Activated B cell treated with CpG ODN at 0.5 μM for 24 hours (primary cell): ENCODE data around the gene TRAF4. TPM values are rescaled to one million over a fixed set of nuclear protein-coding genes. Genes with fewer than 3 reads are reported as not detected.

Experiments
- ATAC-seq: fragments of 200-7000 bp; cut with Tn5 transposase; one replicate; pipeline ENCODE4 v1.10.0; 2021; ENCODE audit warnings: low read depth, mild to moderate bottlenecking, moderate library complexity
- CTCF ChIA-PET: fragments of 350-600 bp; sonication (Branson Sonifier 250); formaldehyde crosslinking; loops from one replicate; lab custom pipeline; 2021; ENCODE audit warnings: antibody characterized with exemption; lab: Charles Lee
- POLR2A ChIA-PET: fragments of 350-600 bp; sonication (Branson Sonifier 250); formaldehyde crosslinking; loops from one replicate; lab custom pipeline; 2021; ENCODE audit warnings: antibody characterized with exemption; lab: Charles Lee
- DNase-seq: peaks from one replicate; pipeline ENCODE4 v3.0.0; 2022
- H3K27ac Mint-ChIP-seq: one replicate; pipeline ENCODE4 v1.8.0; 2020; ENCODE audit warnings: mixed read lengths
- H3K27me3 Mint-ChIP-seq: one replicate; pipeline ENCODE4 v1.8.0; 2021; ENCODE audit warnings: mixed read lengths
- H3K36me3 Mint-ChIP-seq: one replicate; pipeline ENCODE4 v1.8.0; 2021; ENCODE audit warnings: low read depth, mixed read lengths
- H3K4me1 Mint-ChIP-seq: one replicate; pipeline ENCODE4 v1.8.0; 2021; ENCODE audit warnings: mixed read lengths
- H3K4me3 Mint-ChIP-seq: one replicate; pipeline ENCODE4 v1.8.0; 2020; ENCODE audit warnings: mild to moderate bottlenecking, mixed read lengths
- H3K9me3 Mint-ChIP-seq: one replicate; pipeline ENCODE4 v1.8.0; 2020; ENCODE audit warnings: mixed read lengths
- intact Hi-C: fragments of 100-400 bp; cut with micrococcal nuclease; formaldehyde crosslinking; loops from one replicate; pipeline ENCODE4 v1.15.1; 2024
- total RNA-seq: library from RNA; stranded (reverse); gene quantifications from 2 replicates; pipeline ENCODE4 v1.2.3, GENCODE V29; 2022
- TF ChIP-seq, protein P1 (sequence below): fragments of 200-600 bp; IDR thresholded peaks from one replicate; pipeline ENCODE4 v1.8.0; 2022; ENCODE audit warnings: antibody characterized with exemption, mild to moderate bottlenecking

The TRAF4 gene, protein sequence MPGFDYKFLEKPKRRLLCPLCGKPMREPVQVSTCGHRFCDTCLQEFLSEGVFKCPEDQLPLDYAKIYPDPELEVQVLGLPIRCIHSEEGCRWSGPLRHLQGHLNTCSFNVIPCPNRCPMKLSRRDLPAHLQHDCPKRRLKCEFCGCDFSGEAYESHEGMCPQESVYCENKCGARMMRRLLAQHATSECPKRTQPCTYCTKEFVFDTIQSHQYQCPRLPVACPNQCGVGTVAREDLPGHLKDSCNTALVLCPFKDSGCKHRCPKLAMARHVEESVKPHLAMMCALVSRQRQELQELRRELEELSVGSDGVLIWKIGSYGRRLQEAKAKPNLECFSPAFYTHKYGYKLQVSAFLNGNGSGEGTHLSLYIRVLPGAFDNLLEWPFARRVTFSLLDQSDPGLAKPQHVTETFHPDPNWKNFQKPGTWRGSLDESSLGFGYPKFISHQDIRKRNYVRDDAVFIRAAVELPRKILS
- 754 and 903 TPM in 2 replicates for total RNA-seq

DNA sequence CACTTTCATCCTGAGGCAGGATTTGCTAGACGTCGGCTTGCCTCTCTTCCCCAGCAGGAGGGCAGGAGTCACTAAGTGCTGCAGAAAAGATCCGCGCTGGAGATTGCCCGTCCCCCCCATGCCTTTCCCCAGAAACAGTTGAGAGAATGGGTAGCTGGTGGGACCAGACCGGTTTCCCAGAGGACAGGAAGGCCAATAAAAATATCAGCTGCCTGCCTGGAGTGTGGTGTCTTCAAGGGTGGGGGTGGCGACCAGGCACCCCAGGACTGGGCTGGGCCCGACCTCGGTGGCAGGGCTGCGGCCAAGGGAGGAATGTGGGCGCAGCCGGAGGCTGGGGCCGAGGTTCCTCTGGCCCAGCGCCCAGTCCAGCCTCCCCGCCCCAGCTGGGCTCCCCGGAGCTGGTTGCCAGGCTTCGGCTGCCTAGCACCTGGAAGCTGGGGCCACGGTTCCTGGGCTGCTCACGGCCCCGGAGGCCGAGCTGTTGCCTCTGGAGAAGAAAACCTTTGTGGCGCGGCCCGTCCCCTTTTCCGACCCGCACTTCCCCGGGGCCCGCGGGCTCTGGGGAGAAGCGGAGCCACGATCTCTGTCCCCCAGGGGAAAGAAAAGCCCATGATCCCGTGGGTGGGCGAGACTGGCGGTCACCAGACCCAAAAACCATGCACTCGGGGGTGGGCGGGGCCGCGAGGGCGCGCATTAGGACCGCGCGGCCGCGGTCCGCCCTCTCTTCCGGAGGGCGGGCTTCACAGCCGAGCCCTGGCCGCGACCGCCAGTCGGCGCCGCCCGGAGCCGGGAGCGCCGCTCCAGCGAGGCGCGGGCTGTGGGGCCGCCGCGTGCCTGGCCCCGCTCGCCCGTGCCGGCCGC lies at the start of gene TRAF4:
TSS of gene TRAF4 (plus strand) at position 769 of the 861 bp plus-strand sequence. CDS start 102 bp downstream, outside the sequence.
- Mint-ChIP-seq H3K36me3 (peaks cover 64% of the 10 kb centered on the region), H3K4me1 (peaks cover 70% of the 10 kb centered on the region), H3K4me3 (peak within 1 kb of the TSS; percentile 93), H3K27me3 (no peaks in the 10 kb centered on the region), H3K27ac (peak within 1 kb of the TSS; percentile 99), H3K9me3 (no peaks in the 10 kb centered on the region)
- ATAC-seq: peak; percentile 66
- ChIA-PET CTCF (interaction anchor here (0.9 to 17.6 kb wide), 3 partner anchors 13 to 24 kb away, joined by 3 to 545 read pairs (median 7); partner anchors contain the start of genes NEK8, RPL23A and TLCD1), POLR2A (interaction anchor here (0.7 to 23.0 kb wide), 13 partner anchors 8 to 397 kb away, joined by 3 to 2384 read pairs (median 4); partner anchors contain the start of genes BLTP2, FAM222B, NEK8 and PHF12)
- intact Hi-C loops: loop anchor here (1.0 kb wide), 1 partner anchor 15 kb away; the partner anchor contains the start of gene NEK8
- peak; percentile 87 for DNase-seq
- TF ChIP-seq, protein P1, sequence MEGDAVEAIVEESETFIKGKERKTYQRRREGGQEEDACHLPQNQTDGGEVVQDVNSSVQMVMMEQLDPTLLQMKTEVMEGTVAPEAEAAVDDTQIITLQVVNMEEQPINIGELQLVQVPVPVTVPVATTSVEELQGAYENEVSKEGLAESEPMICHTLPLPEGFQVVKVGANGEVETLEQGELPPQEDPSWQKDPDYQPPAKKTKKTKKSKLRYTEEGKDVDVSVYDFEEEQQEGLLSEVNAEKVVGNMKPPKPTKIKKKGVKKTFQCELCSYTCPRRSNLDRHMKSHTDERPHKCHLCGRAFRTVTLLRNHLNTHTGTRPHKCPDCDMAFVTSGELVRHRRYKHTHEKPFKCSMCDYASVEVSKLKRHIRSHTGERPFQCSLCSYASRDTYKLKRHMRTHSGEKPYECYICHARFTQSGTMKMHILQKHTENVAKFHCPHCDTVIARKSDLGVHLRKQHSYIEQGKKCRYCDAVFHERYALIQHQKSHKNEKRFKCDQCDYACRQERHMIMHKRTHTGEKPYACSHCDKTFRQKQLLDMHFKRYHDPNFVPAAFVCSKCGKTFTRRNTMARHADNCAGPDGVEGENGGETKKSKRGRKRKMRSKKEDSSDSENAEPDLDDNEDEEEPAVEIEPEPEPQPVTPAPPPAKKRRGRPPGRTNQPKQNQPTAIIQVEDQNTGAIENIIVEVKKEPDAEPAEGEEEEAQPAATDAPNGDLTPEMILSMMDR: no peak

DNA sequence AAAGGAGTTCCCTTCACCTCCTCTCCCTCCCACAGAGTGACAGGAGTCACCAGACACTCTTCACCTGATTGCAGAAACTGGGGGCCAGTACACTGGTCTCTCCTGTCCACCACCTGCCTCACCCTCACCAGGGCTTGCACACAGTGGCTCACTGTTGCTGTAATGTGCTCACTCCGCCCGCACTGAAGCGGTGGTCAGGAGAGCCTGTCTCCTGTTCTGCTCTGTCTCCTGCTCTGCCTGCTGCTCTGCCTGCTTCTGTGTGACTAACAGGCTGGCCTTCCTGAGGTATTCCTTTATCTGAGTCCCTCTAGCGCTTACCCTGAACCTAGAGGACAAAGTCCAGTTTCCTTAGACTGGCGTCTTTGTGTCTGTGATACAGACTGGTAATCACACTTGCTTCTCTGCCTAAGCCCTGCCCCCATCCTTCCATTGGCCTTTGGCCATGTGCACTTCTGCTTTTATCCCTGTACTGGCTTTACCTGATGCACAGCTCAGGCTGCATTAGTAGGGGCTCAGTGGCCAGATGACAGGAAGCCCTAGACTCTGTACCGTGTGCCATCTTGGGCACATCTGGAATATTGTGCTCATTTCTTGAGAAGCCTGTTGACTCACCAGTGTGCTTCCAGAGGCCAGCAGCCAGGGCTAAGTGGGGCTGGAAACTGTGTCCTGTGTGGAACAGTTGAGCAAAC lies 45.4 kb upstream of the TRAF4 start:
- DNase-seq (no peak), ATAC-seq (no peak)
- ChIA-PET CTCF (no interaction called here), POLR2A (no interaction called here)
- TF ChIP-seq, protein P1: no peak
- Mint-ChIP-seq H3K36me3 (peaks cover 98% of the 10 kb centered on the region), H3K27me3 (no peaks in the 10 kb centered on the region), H3K9me3 (no peaks in the 10 kb centered on the region), H3K27ac (no peak overlapping the region), H3K4me3 (no peak overlapping the region), H3K4me1 (no peaks in the 10 kb centered on the region)
- intact Hi-C loops: no loop called here

DNA sequence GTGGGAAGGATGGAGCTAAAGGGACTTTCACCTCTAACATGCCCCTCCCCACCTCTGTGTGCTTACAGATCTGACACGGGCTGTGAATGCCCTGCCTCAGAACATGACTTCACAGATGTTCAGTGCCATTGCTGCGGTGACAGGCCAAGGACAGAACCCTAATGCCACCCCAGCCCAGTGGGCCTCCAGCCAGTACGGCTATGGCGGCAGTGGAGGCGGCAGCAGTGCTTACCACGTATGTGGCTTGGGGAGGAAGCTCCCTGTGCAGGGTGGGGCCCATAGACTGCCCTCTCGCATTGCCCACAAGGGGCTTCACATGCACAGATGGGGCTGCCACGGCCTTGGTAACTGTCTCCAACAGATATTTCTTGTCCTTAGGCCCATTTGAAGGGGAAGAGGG lies 43.5 kb upstream of the TRAF4 start:
- Mint-ChIP-seq H3K9me3 (no peaks in the 10 kb centered on the region), H3K27ac (no peak overlapping the region), H3K27me3 (no peaks in the 10 kb centered on the region), H3K4me3 (no peak overlapping the region), H3K36me3 (peaks cover 91% of the 10 kb centered on the region), H3K4me1 (no peaks in the 10 kb centered on the region)
- ChIA-PET POLR2A (interaction anchor here (0.6 kb wide), 1 partner anchor 99 kb away, joined by 5 read pairs; no protein-coding TSS in a partner anchor), CTCF (no interaction called here)
- intact Hi-C loops: no loop called here
- ATAC-seq: no peak
- TF ChIP-seq, protein P1: no peak
- DNase-seq: no peak

DNA sequence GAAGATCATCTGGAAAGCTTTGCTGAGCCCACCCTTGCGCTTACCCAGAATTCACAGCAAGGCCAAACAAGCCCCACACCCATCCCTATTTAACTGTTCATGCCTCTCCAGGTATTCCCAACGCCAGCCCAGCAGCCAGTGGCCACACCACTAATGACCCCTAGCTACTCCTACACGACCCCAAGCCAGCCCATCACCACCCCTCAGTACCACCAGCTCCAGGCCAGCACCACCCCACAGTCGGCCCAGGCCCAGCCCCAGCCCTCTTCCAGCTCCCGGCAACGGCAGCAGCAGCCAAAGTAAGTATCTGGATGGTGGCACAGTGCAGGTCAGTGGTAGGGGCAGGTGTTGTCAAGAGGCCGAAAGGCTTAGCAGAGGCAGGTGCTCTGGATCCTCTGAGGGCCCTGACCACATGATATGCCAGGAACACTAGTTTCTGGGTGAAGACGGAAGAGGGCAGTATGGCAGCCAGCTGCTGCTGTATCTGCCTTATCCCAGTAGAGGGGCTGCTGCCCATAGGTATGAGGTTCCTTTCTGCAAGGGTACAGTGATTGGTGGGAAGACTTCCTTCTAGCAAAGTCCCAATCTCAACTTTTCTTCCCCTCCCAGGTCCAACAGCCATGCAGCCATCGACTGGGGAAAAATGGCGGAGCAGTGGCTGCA lies 42.9 kb upstream of the TRAF4 start:
- ChIA-PET CTCF (no interaction called here), POLR2A (no interaction called here)
- H3K4me3 Mint-ChIP-seq: no peak overlapping the region
- peaks cover 91% of the 10 kb centered on the region for H3K36me3 Mint-ChIP-seq
- TF ChIP-seq, protein P1: no peak
- H3K9me3 Mint-ChIP-seq: no peaks in the 10 kb centered on the region
- ATAC-seq (no peak), DNase-seq (no peak)
- no peaks in the 10 kb centered on the region for H3K4me1 Mint-ChIP-seq
- intact Hi-C loops: no loop called here
- no peak overlapping the region for H3K27ac Mint-ChIP-seq
- no peaks in the 10 kb centered on the region for H3K27me3 Mint-ChIP-seq
